Stomach (tissue), 19 donors: ENCODE data around the gene CBLN4. TPM values are rescaled to one million over a fixed set of nuclear protein-coding genes. Genes with fewer than 3 reads are reported as not detected.

Experiments
- DNase-seq, 2 donors: peaks; one replicate each; pipeline versions ENCODE4 v3.0.0 to v3.0.0-alpha.2; 2013 to 2019
- H3K27ac ChIP-seq, 5 donors: fragments of 200-600 bp in 4 of 5; sonication (generic) in 4 of 5; one replicate each; pipeline ENCODE4 v1.5.1; 2013 to 2019; ENCODE audit warnings: mild to moderate bottlenecking in 1 of 5, moderate library complexity in 1 of 5
- H3K27me3 ChIP-seq, 3 donors: fragments of 200-600 bp; sonication (generic); one replicate each; pipeline ENCODE4 v1.5.1; 2017 to 2019; ENCODE audit warnings: mixed run types in 1 of 3
- H3K36me3 ChIP-seq, 4 donors: fragments of 200-600 bp; sonication (generic); 1 replicate in 3 of 4; 2 replicates in 1 of 4; pipeline ENCODE4 v1.5.1; 2016 to 2019
- H3K4me1 ChIP-seq, 4 donors: fragments of 200-600 bp; sonication (generic); one replicate each; pipeline ENCODE4 v1.5.1; 2016 to 2019
- H3K4me3 ChIP-seq, 4 donors: fragments of 200-600 bp; sonication (generic) in 3 of 4; one replicate each; pipeline ENCODE4 v1.5.1; 2016 to 2019; ENCODE audit warnings: mild to moderate bottlenecking in 1 of 4
- H3K9me3 ChIP-seq, 4 donors: fragments of 200-600 bp; sonication (generic); one replicate each; pipeline ENCODE4 v1.5.1; 2016 to 2019
- CTCF ChIP-seq, 7 experiments: fragments of 450-650 bp in 4 of 7; fragments of 200-600 bp in 3 of 7; sonication (generic) in 3 of 7; IDR thresholded peaks; one replicate each; pipeline ENCODE4 v1.5.1; 2016 to 2019; ENCODE audit warnings: antibody characterized with exemption in 7 of 7, control low read depth in 2 of 7, mild to moderate bottlenecking in 1 of 7
- EP300 ChIP-seq: sonication (generic); formaldehyde crosslinking; IDR thresholded peaks from one replicate; pipeline ENCODE4 v1.6.1; 2017; ENCODE audit warnings: antibody characterized with exemption
- POLR2A ChIP-seq, 4 donors: fragments of 450-650 bp; IDR thresholded peaks; one replicate each; pipeline ENCODE4 v1.6.1; 2016; ENCODE audit warnings: antibody characterized with exemption in 4 of 4, control low read depth in 2 of 4, mild to moderate bottlenecking in 1 of 4, moderate library complexity in 1 of 4
- POLR2AphosphoS5 ChIP-seq, 3 donors: sonication (generic); formaldehyde crosslinking; IDR thresholded peaks; one replicate each; pipeline ENCODE4 v1.6.1; 2016; ENCODE audit warnings: antibody characterized with exemption in 3 of 3
- WGBS, 5 donors: extraction: QIAGEN DNeasy Blood & Tissue Kit in 3 of 5; methylation state at CpG; one replicate each; pipeline versions ENCODE4 v1.1.5 to v1.1.7; 2013 to 2018; 5-methylcytosine and 5-hydroxymethylcytosine counted together
- intact Hi-C: fragments of 100-400 bp; cut with DNase I; formaldehyde crosslinking; loops from one replicate; pipeline ENCODE4 v1.15.1; 2023; ENCODE audit warnings: low total_unique reads
- long read RNA-seq, 10 donors: transcript quantifications; one replicate each; lab custom pipeline, GENCODE V29; 2026
- polyA plus RNA-seq, 3 donors: library from polyadenylated mRNA; stranded (reverse); fragments of 200-250 nt; gene quantifications; one replicate each; pipeline ENCODE4 v1.2.3, GENCODE V29; 2013
- total RNA-seq, 5 donors: library from RNA; depleted of rRNA; stranded (reverse); fragments of >200 nt; gene quantifications; one replicate each; pipeline versions ENCODE4 v1.1.0 to v1.2.3, GENCODE V29; 2014 to 2016
- donor health status: healthy with polysubstance abuse.
- donor health status: Bipolar disorder and iron deficiency.
- donor health status: healthy.

The CBLN4 gene
- total RNA-seq, result under 1 TPM in 1 of 5 donors, not detected in 4; 0.37 TPM
- polyA plus RNA-seq, result under 1 TPM in 1 of 3 donors, not detected in 2; 0.05 TPM
- long read RNA-seq, donor 1, partial matches to known transcripts, result 0 of 3 reads
- long read RNA-seq, donor 1, other reads (novel, unspliced or antisense), result 0 of 3 reads
- long read RNA-seq, donor 2, partial matches to known transcripts, result 0 of 2 reads
- long read RNA-seq, donor 2, other reads (novel, unspliced or antisense), result 0 of 2 reads
- long read RNA-seq, donor 3, result 0 reads
- long read RNA-seq, donor 4, result 0 reads
- long read RNA-seq, donor 5, partial matches to known transcripts, result 0 of 3 reads
- long read RNA-seq, donor 5, other reads (novel, unspliced or antisense), result 0 of 3 reads
- long read RNA-seq, donor 6, partial matches to known transcripts, result 0 of 2 reads
- long read RNA-seq, donor 6, other reads (novel, unspliced or antisense), result 0 of 2 reads
- long read RNA-seq, donor 7, partial matches to known transcripts, result 0 of 3 reads
- long read RNA-seq, donor 7, other reads (novel, unspliced or antisense), result 0 of 3 reads
- long read RNA-seq, donor 8, partial matches to known transcripts, result 0 of 1 reads
- long read RNA-seq, donor 8, other reads (novel, unspliced or antisense), result 0 of 1 reads
- long read RNA-seq, donor 9, result 0 reads
- long read RNA-seq, donor 10, result 0 reads

DNA sequence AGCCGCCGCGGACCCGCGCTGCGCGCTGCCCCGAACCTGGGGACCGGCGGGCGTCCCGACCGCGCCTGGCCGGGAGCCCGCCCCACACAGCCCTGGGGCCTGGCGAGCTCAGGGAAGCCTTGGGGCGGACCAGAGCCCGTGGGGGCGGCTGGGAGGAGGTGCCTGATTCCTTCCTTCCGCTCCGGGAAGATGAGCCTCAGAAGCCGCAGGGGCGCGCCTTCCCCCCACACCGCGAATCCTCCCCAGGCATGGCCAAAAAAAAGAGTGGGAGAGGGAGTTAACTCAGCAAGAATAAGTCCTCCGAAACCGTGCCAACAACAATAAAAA, at the start of gene CBLN4:
TSS of gene CBLN4 (minus strand) at position 131 of the 327 bp plus-strand sequence. CDS start 1,348 bp downstream, outside the sequence.
- H3K27ac ChIP-seq, result no peak within 1 kb of the TSS
- peaks cover 19 to 70% (median 43%) of the 10 kb centered on the region in 3 donors for H3K27me3 ChIP-seq
- H3K9me3 ChIP-seq, result peaks cover 0 to 22% (median 0%) of the 10 kb centered on the region in 4 donors
- DNase-seq, result peak in 1 of 2 donors; percentile 43
- peak within 1 kb of the TSS in 2 of 4 donors; percentile 0 to 6 for H3K4me3 ChIP-seq
- no peaks in the 10 kb centered on the region for H3K36me3 ChIP-seq
- peaks cover 0 to 34% (median 17%) of the 10 kb centered on the region in 4 donors for H3K4me1 ChIP-seq
- intact Hi-C loops, result no loop called here
- no peak for TF ChIP-seq EP300
- no peak for TF ChIP-seq POLR2A (IDR thresholded peaks at IDR 0.05)
- no peak for TF ChIP-seq POLR2AphosphoS5 (IDR thresholded peaks at IDR 0.05)
- no peak for TF ChIP-seq CTCF (IDR thresholded peaks at IDR 0.05)
- WGBS, 5 donors, result 4 to 11% (median 11%) methylated on average over 13 to 29 of the region's 29 CpGs

GRCh38 chr20:56043227-56043626, 37.9 kb upstream of the CBLN4 start:
- TF ChIP-seq POLR2A (IDR thresholded peaks at IDR 0.05) (no peak), POLR2AphosphoS5 (IDR thresholded peaks at IDR 0.05) (no peak), EP300 (no peak), CTCF (IDR thresholded peaks at IDR 0.05) (no peak)
- H3K9me3 ChIP-seq, result peaks cover 0 to 6% (median 0%) of the 10 kb centered on the region in 4 donors
- H3K27me3 ChIP-seq, result no peaks in the 10 kb centered on the region
- no peaks in the 10 kb centered on the region for H3K4me1 ChIP-seq
- WGBS, 5 donors, result 77 to 94% (median 79%) methylated on average over 6 of the region's 6 CpGs
- no peak overlapping the region for H3K27ac ChIP-seq
- no peak for DNase-seq
- H3K36me3 ChIP-seq, result no peaks in the 10 kb centered on the region
- intact Hi-C loops, result no loop called here
- no peak overlapping the region for H3K4me3 ChIP-seq

DNA sequence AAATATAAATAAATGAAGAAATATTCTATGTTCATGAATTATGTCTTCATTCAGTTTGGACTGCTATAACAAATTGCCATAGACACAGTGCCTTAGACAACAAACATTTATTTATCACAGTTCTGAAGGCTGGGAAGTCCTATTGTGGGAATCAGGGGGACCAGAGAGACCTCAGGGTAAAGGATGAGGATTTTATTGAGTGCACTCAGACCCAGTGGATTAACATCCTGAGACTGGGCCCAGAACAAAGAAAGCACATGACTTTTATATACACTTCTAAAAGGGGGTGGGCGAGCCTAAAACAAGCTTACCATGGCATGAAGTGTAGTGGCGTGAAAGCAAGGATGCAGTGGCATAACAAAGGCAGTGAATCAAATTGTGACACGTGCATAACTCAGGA, 26.9 kb upstream of the CBLN4 start:
- peaks cover 0 to 74% (median 59%) of the 10 kb centered on the region in 4 donors for H3K9me3 ChIP-seq
- no peaks in the 10 kb centered on the region for H3K27me3 ChIP-seq
- DNase-seq, result no peak
- TF ChIP-seq CTCF (IDR thresholded peaks at IDR 0.05) (no peak), EP300 (no peak), POLR2A (IDR thresholded peaks at IDR 0.05) (no peak), POLR2AphosphoS5 (IDR thresholded peaks at IDR 0.05) (no peak)
- 42 to 58% (median 51%) methylated on average over 3 of the region's 3 CpGs for WGBS, 5 donors
- no peaks in the 10 kb centered on the region for H3K36me3 ChIP-seq
- no peak overlapping the region for H3K27ac ChIP-seq
- no peaks in the 10 kb centered on the region for H3K4me1 ChIP-seq
- intact Hi-C loops, result no loop called here
- H3K4me3 ChIP-seq, result no peak overlapping the region

- no peak overlapping the region for H3K4me3 ChIP-seq
- no peaks in the 10 kb centered on the region for H3K4me1 ChIP-seq
- H3K9me3 ChIP-seq, result peaks cover 0 to 13% (median 2%) of the 10 kb centered on the region in 4 donors
- no peaks in the 10 kb centered on the region for H3K27me3 ChIP-seq
- H3K27ac ChIP-seq, result no peak overlapping the region
- H3K36me3 ChIP-seq, result no peaks in the 10 kb centered on the region
- intact Hi-C loops, result no loop called here
- 61 to 73% (median 65%) methylated on average over 2 of the region's 2 CpGs for WGBS, 5 donors
- TF ChIP-seq CTCF (IDR thresholded peaks at IDR 0.05) (no peak), POLR2A (IDR thresholded peaks at IDR 0.05) (no peak), POLR2AphosphoS5 (IDR thresholded peaks at IDR 0.05) (no peak), EP300 (no peak)
- DNase-seq, result no peak
Observed at GRCh38 chr20:56018716-56019115, 13.4 kb upstream of the CBLN4 start.
